ENCODE measurements around the gene KCNMA1.

Gene KCNMA1

GRCh38 chr10:77244746-77245145 lies 392.9 kb downstream of the KCNMA1 start:
- H3K27me3 ChIP-seq (ENCODE audit: low read length) = no peaks in the 10 kb centered on the region
- no peaks in the 10 kb centered on the region for H4K20me1 ChIP-seq (ENCODE audit: low read depth, low read length)
- H2AFZ ChIP-seq (ENCODE audit: low read depth, low read length, severe bottlenecking) = no peak overlapping the region
- H3K9me2 ChIP-seq (replicated peaks; ENCODE audit: insufficient read depth, low read length) = no peaks in the 10 kb centered on the region
- H3K27ac ChIP-seq (ENCODE audit: low read depth, low read length) = no peak overlapping the region
- H3K4me3 ChIP-seq (ENCODE audit: insufficient read depth, low read length, poor library complexity, severe bottlenecking) = no peak overlapping the region
- no peaks in the 10 kb centered on the region for H3K79me2 ChIP-seq (ENCODE audit: insufficient read depth, low read length)
- no peak overlapping the region for H3K4me2 ChIP-seq (ENCODE audit: low read depth, low read length, poor library complexity, severe bottlenecking)
- no peaks in the 10 kb centered on the region for H3K9me3 ChIP-seq (ENCODE audit: insufficient read depth, low read length)
- H3K9ac ChIP-seq (ENCODE audit: low read length) = no peak overlapping the region
- no peak for TF ChIP-seq EZH2phosphoT487 (conservative IDR thresholded peaks at IDR 0.05; ENCODE audit: low read length)
- TF ChIP-seq, protein P1, sequence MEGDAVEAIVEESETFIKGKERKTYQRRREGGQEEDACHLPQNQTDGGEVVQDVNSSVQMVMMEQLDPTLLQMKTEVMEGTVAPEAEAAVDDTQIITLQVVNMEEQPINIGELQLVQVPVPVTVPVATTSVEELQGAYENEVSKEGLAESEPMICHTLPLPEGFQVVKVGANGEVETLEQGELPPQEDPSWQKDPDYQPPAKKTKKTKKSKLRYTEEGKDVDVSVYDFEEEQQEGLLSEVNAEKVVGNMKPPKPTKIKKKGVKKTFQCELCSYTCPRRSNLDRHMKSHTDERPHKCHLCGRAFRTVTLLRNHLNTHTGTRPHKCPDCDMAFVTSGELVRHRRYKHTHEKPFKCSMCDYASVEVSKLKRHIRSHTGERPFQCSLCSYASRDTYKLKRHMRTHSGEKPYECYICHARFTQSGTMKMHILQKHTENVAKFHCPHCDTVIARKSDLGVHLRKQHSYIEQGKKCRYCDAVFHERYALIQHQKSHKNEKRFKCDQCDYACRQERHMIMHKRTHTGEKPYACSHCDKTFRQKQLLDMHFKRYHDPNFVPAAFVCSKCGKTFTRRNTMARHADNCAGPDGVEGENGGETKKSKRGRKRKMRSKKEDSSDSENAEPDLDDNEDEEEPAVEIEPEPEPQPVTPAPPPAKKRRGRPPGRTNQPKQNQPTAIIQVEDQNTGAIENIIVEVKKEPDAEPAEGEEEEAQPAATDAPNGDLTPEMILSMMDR (IDR thresholded peaks at IDR 0.05; ENCODE audit: insufficient read depth, low read length, poor library complexity, severe bottlenecking) = no peak
- no peaks in the 10 kb centered on the region for H3K36me3 ChIP-seq (ENCODE audit: low read length)
- no peaks in the 10 kb centered on the region for H3F3A ChIP-seq (ENCODE audit: insufficient read depth)

GRCh38 chr10:77244286-77244685 lies 393.3 kb downstream of the KCNMA1 start:
- Histone ChIP-seq H3K9me3 (ENCODE audit: insufficient read depth, low read length) (no peaks in the 10 kb centered on the region), H3K79me2 (ENCODE audit: insufficient read depth, low read length) (no peaks in the 10 kb centered on the region), H3K36me3 (ENCODE audit: low read length) (no peaks in the 10 kb centered on the region), H3K27ac (ENCODE audit: low read depth, low read length) (no peak overlapping the region), H3K9ac (ENCODE audit: low read length) (no peak overlapping the region), H2AFZ (ENCODE audit: low read depth, low read length, severe bottlenecking) (no peak overlapping the region), H3F3A (ENCODE audit: insufficient read depth) (no peaks in the 10 kb centered on the region), H3K9me2 (replicated peaks; ENCODE audit: insufficient read depth, low read length) (no peaks in the 10 kb centered on the region), H3K4me2 (ENCODE audit: low read depth, low read length, poor library complexity, severe bottlenecking) (no peak overlapping the region), H3K4me3 (ENCODE audit: insufficient read depth, low read length, poor library complexity, severe bottlenecking) (no peak overlapping the region), H4K20me1 (ENCODE audit: low read depth, low read length) (no peaks in the 10 kb centered on the region), H3K27me3 (ENCODE audit: low read length) (no peaks in the 10 kb centered on the region)
- TF ChIP-seq, protein P1 (IDR thresholded peaks at IDR 0.05; ENCODE audit: insufficient read depth, low read length, poor library complexity, severe bottlenecking) = no peak
- TF ChIP-seq EZH2phosphoT487 (conservative IDR thresholded peaks at IDR 0.05; ENCODE audit: low read length) = no peak

GRCh38 chr10:77241350-77241725 lies 396.3 kb downstream of the KCNMA1 start:
- no peaks in the 10 kb centered on the region for H3K9me3 ChIP-seq (ENCODE audit: insufficient read depth, low read length)
- no peaks in the 10 kb centered on the region for H3F3A ChIP-seq (ENCODE audit: insufficient read depth)
- no peaks in the 10 kb centered on the region for H3K79me2 ChIP-seq (ENCODE audit: insufficient read depth, low read length)
- no peaks in the 10 kb centered on the region for H4K20me1 ChIP-seq (ENCODE audit: low read depth, low read length)
- no peaks in the 10 kb centered on the region for H3K9me2 ChIP-seq (replicated peaks; ENCODE audit: insufficient read depth, low read length)
- H3K9ac ChIP-seq (ENCODE audit: low read length) = no peak overlapping the region
- no peaks in the 10 kb centered on the region for H3K36me3 ChIP-seq (ENCODE audit: low read length)
- H3K4me2 ChIP-seq (ENCODE audit: low read depth, low read length, poor library complexity, severe bottlenecking) = no peak overlapping the region
- H3K27me3 ChIP-seq (ENCODE audit: low read length) = no peaks in the 10 kb centered on the region
- no peak overlapping the region for H3K4me3 ChIP-seq (ENCODE audit: insufficient read depth, low read length, poor library complexity, severe bottlenecking)
- no peak overlapping the region for H2AFZ ChIP-seq (ENCODE audit: low read depth, low read length, severe bottlenecking)
- H3K27ac ChIP-seq (ENCODE audit: low read depth, low read length) = no peak overlapping the region
- TF ChIP-seq, protein P1 (IDR thresholded peaks at IDR 0.05; ENCODE audit: insufficient read depth, low read length, poor library complexity, severe bottlenecking) = no peak
- no peak for TF ChIP-seq EZH2phosphoT487 (conservative IDR thresholded peaks at IDR 0.05; ENCODE audit: low read length)

Measured in SU-DHL-6 (cell line).